HepG2 (cell line): ENCODE measurements around the gene VEGFB. TPM values are rescaled to one million over a fixed set of nuclear protein-coding genes. Genes with fewer than 3 reads are reported as not detected.
A peak's percentile ranks its signal among the peaks of the same experiment; 100 is the strongest.

Source experiments
- ATAC-seq: fragments of 200-7000 bp; cut with Tn5 transposase; 3 replicates; pipeline ENCODE4 v1.9.1; 2020; ENCODE audit warnings: mild to moderate bottlenecking, moderate library complexity
- BruUV-seq: library from RNA; stranded (reverse); fragments of 400-500 nt; replicated peaks from 2 replicates; lab custom pipeline; 2021; lab: Mats Ljungman, UMichigan
- CTCF ChIA-PET: fragments of 300-600 bp; formaldehyde crosslinking; extraction: SDS; loops from one replicate; lab custom pipeline; 2021; ENCODE audit warnings: low total read pairs, inconsistent platforms, low intra/inter-chr PET ratio; lab: Yijun Ruan, JAX
- POLR2A ChIA-PET: fragments of 350-600 bp; sonication (Branson Sonifier 250); formaldehyde crosslinking; loops from one replicate; lab custom pipeline; 2020; ENCODE audit warnings: antibody characterized with exemption, inconsistent platforms; lab: Yijun Ruan, JAX
- DNase-seq: peaks from one replicate; pipeline ENCODE4 v3.0.0-alpha.2; 2015; ENCODE audit warnings: low spot score
- FAIRE-seq: peaks from 3 replicates; lab custom pipeline; 2011; peaks lifted over from hg19 to GRCh38; lab: Jason Lieb, UNC
- H2AFZ ChIP-seq: one replicate; pipeline ENCODE4 v1.6.1; 2011; ENCODE audit warnings: low read length, inconsistent platforms
- H3K27ac ChIP-seq: fragments of 300-600 bp; 3 replicates; pipeline ENCODE4 v1.8.0; 2011; ENCODE audit warnings: mixed run types, mild to moderate bottlenecking, mixed read lengths, low read length, inconsistent platforms; ENCODE audit not compliant: insufficient read depth; ENCODE audit errors: extremely low read length
- H3K27me3 ChIP-seq, 2 experiments: fragments of 200-600 bp in 1 of 2; 2 replicates in 1 of 2; 3 replicates in 1 of 2; pipeline versions ENCODE4 v1.6.0 to v1.8.0; 2011; ENCODE audit warnings: low read length in 2 of 2, mild to moderate bottlenecking in 2 of 2, moderate library complexity in 2 of 2, inconsistent platforms in 1 of 2; ENCODE audit not compliant: insufficient read depth in 2 of 2, control insufficient read depth in 1 of 2
- H3K36me3 ChIP-seq, 2 experiments: fragments of 200-600 bp in 1 of 2; replicated peaks in 1 of 2; 2 replicates in 1 of 2; 3 replicates in 1 of 2; pipeline versions ENCODE4 v1.5.1 to v1.8.0; 2011; ENCODE audit warnings: low read length in 2 of 2, inconsistent platforms in 1 of 2; ENCODE audit not compliant: insufficient read depth in 2 of 2, control insufficient read depth in 1 of 2
- H3K4me1 ChIP-seq: 2 replicates; pipeline ENCODE4 v1.5.1; 2012; ENCODE audit warnings: low read length, inconsistent platforms; ENCODE audit not compliant: insufficient read depth
- H3K4me2 ChIP-seq: 2 replicates; pipeline ENCODE4 v1.6.0; 2011; ENCODE audit warnings: low read depth, low read length, inconsistent platforms
- H3K4me3 ChIP-seq, 3 experiments: fragments of 200-600 bp in 1 of 3; sonication (generic), shearing (Covaris generic) in 1 of 3; replicated peaks in 1 of 3; 2 replicates each; pipeline ENCODE4 v1.5.1; 2011 to 2016; ENCODE audit warnings: low read length in 3 of 3, inconsistent platforms in 2 of 3, low read depth in 2 of 3, mild to moderate bottlenecking in 2 of 3, control low read depth in 1 of 3, mixed read lengths in 1 of 3; ENCODE audit not compliant: insufficient read depth in 1 of 3
- H3K79me2 ChIP-seq: one replicate; pipeline ENCODE4 v1.6.1; 2011; ENCODE audit warnings: low read length, inconsistent platforms; ENCODE audit not compliant: insufficient read depth
- H3K9ac ChIP-seq: 2 replicates; pipeline ENCODE4 v1.6.0; 2011; ENCODE audit warnings: mild to moderate bottlenecking, low read depth, low read length, inconsistent platforms; ENCODE audit not compliant: insufficient read depth
- H3K9me3 ChIP-seq: 2 replicates; pipeline ENCODE4 v1.5.1; 2012; ENCODE audit warnings: mild to moderate bottlenecking, low read length
- H4K20me1 ChIP-seq: 2 replicates; pipeline ENCODE4 v1.6.0; 2011; ENCODE audit warnings: inconsistent platforms, mild to moderate bottlenecking, low read length, moderate library complexity; ENCODE audit not compliant: insufficient read depth
- NKX3-1 ChIP-seq: sonication (generic); formaldehyde crosslinking; IDR thresholded peaks from 2 replicates; pipeline ENCODE4 v1.5.0; 2020; ENCODE audit warnings: missing genetic modification reagents
- SIX1 ChIP-seq: sonication (generic); formaldehyde crosslinking; IDR thresholded peaks from 2 replicates; pipeline ENCODE4 v1.4.0; 2020; ENCODE audit warnings: missing genetic modification reagents, borderline replicate concordance
- ZBTB10 ChIP-seq: sonication (generic); formaldehyde crosslinking; IDR thresholded peaks from 2 replicates; pipeline ENCODE4 v1.4.0; 2020; ENCODE audit warnings: missing genetic modification reagents, borderline replicate concordance
- ZBTB38 ChIP-seq: sonication (generic); formaldehyde crosslinking; IDR thresholded peaks from 2 replicates; pipeline ENCODE4 v1.5.1; 2020; ENCODE audit warnings: mild to moderate bottlenecking, missing genetic modification reagents
- ZBTB4 ChIP-seq: sonication (generic); formaldehyde crosslinking; IDR thresholded peaks from 2 replicates; pipeline ENCODE4 v1.4.0; 2020; ENCODE audit warnings: missing genetic modification reagents, mild to moderate bottlenecking, borderline replicate concordance
- ZC3H13 ChIP-seq: sonication (generic); formaldehyde crosslinking; IDR thresholded peaks from 2 replicates; pipeline ENCODE4 v1.8.1; 2023; ENCODE audit warnings: mild to moderate bottlenecking, missing genetic modification reagents, moderate library complexity
- ZNF232 ChIP-seq: sonication (generic); formaldehyde crosslinking; IDR thresholded peaks from 2 replicates; pipeline ENCODE4 v1.4.0; 2020; ENCODE audit warnings: missing genetic modification reagents, borderline replicate concordance
- ZNF276 ChIP-seq: sonication (generic); formaldehyde crosslinking; IDR thresholded peaks from 2 replicates; pipeline ENCODE4 v1.4.0; 2020; ENCODE audit warnings: mild to moderate bottlenecking, low read depth, missing genetic modification reagents
- ZNF615 ChIP-seq: sonication (generic); formaldehyde crosslinking; IDR thresholded peaks from 2 replicates; pipeline ENCODE4 v1.5.0; 2020; ENCODE audit warnings: mild to moderate bottlenecking, missing genetic modification reagents, borderline replicate concordance
- WGBS: methylation state at CpG from one replicate; pipeline ENCODE4 v1.1.6; 2017; ENCODE audit warnings: low lambda C conversion rate; 5-methylcytosine and 5-hydroxymethylcytosine counted together
- in situ Hi-C: cut with HindIII; loops from 2 replicates; pipeline ENCODE4 v1.10.0; 2017; ENCODE audit warnings: low pct_unique_long_range_greater_than_20kb; ENCODE audit not compliant: extremely low pct_ligation_motif_present
- intact Hi-C: fragments of 100-400 bp; cut with micrococcal nuclease; formaldehyde crosslinking; loops from one replicate; pipeline ENCODE4 v1.10.0; 2022; ENCODE audit not compliant: unreplicated experiment
- polyA plus RNA-seq, 8 experiments: library from polyadenylated mRNA; depleted of rRNA in 3 of 8; stranded (reverse) in 7 of 8; unstranded in 1 of 8; fragments of >200 nt; fragmentation: Illumina TruSeq in 4 of 8; extraction: Trizol in 4 of 8; gene quantifications; 2 replicates each; pipeline versions ENCODE4 v1.2.1 to v1.2.3, GENCODE V29; 2011 to 2016; ENCODE audit warnings: low read depth in 4 of 8, missing spikeins in 1 of 8, mixed read lengths in 1 of 8; ENCODE audit not compliant: insufficient read depth in 1 of 8
- total RNA-seq, 5 experiments: library from RNA; depleted of rRNA; stranded (reverse); fragments of >200 nt; fragmentation: Illumina TruSeq; extraction: Trizol; gene quantifications; 2 replicates each; pipeline ENCODE4 v1.2.3, GENCODE V29; 2016; ENCODE audit warnings: low read depth in 1 of 5

VEGFB gene
- total and polyA plus RNA-seq, 2 of the 13 experiments (the other 11 are each of a cell fraction or from before 2014, with no cell fraction given), result 9.0 to 11.3 TPM

- no peak overlapping the region for H2AFZ ChIP-seq
- H3K79me2 ChIP-seq, result no peaks in the 10 kb centered on the region
- peak overlapping the region; percentile 75 for H3K27ac ChIP-seq
- H3K4me2 ChIP-seq, result peak overlapping the region; percentile 88
- CTCF ChIA-PET, result no interaction called here
- FAIRE-seq (no peak), DNase-seq (no peak), ATAC-seq (no peak)
- WGBS, result 45% methylated on average over 8 of the region's 13 CpGs
- in situ Hi-C loops (no loop called here), intact Hi-C loops (no loop called here)
- H3K4me3 ChIP-seq, result peak overlapping the region; percentile 94 to 96 (median 95)
- no peaks in the 10 kb centered on the region for H3K27me3 ChIP-seq
- TF ChIP-seq ZNF615 (CRISPR knock-in tag), result 0 out of 2 replicates have a peak, but pooled peaks have one; percentile 63
- 0 out of 2 replicates have a peak, but pooled peaks have one; percentile 43 for TF ChIP-seq NKX3-1 (CRISPR knock-in tag)
- 0 out of 2 replicates have a peak, but pooled peaks have one; percentile 10 for TF ChIP-seq ZBTB4
- peak; percentile 46; the same call in 1 of the 2 replicates for TF ChIP-seq ZNF232 (CRISPR knock-in tag)
- no peak for TF ChIP-seq ZNF276 (CRISPR knock-in tag)
- TF ChIP-seq ZBTB38, result 0 out of 2 replicates have a peak, but pooled peaks have one; percentile 4
- TF ChIP-seq ZC3H13 (CRISPR knock-in tag), result 0 out of 2 replicates have a peak, but pooled peaks have one; percentile 1
- 0 out of 2 replicates have a peak, but pooled peaks have one; percentile 3 for TF ChIP-seq ZBTB10 (CRISPR knock-in tag)
- TF ChIP-seq SIX1, result no peak
- H3K36me3 ChIP-seq, result no peaks in the 10 kb centered on the region
- peak overlapping the region; percentile 51 for H3K9ac ChIP-seq
- no peaks in the 10 kb centered on the region for H4K20me1 ChIP-seq
- POLR2A ChIA-PET, result interaction anchor here (1.3 to 2.6 kb wide), 2 partner anchors 11 kb away, joined by 6 to 8 read pairs; partner anchors contain the start of gene FKBP2
- BruUV-seq, result no TSS peak
- H3K4me1 ChIP-seq, result peaks cover 58% of the 10 kb centered on the region
- H3K9me3 ChIP-seq, result no peaks in the 10 kb centered on the region
Measured at GRCh38 chr11:64229744-64230170, 4.6 kb upstream of the VEGFB start.
